GM19328 (cell line): ENCODE data around the gene CTAG1B.
"Not testable (repeated sequence)": the region's sequence is repeated elsewhere in the genome, so short reads cannot be mapped to it uniquely, and the experiment has no call there.

Experiments used
- ATAC-seq: cut with Tn5 transposase; IDR thresholded peaks from one replicate; pipeline ENCODE4 v1.9.1; 2021; ENCODE audit warnings: mild to moderate bottlenecking, moderate library complexity; ENCODE audit not compliant: unreplicated experiment

The CTAG1B gene

DNA sequence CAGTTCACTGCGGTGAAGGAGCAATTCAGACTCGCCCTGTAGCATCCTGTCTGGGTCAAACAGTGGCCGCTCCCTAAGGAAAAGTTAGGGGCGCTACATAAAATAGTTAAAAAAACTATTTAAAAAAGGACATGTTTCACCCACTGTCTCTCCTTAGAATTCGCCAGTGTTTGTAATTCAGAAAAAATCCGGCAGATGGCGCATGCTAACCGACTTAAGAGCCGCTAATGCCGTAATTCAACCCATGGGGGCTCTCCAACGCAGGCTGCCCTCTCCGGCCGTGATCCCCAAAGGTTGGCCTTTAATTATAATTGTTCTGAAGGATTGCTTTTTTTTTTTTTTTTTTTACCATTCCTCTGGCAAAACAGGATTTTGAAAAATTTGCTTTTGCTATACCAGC, 28.7 kb downstream of the CTAG1B start:
- ATAC-seq: not testable (repeated sequence)

GRCh38 chrX:154584585-154585183, 34.4 kb downstream of the CTAG1B start, which contains the start of gene CTAG1A:
CTAG1A (plus strand) TSS chrX:154585133; CDS start chrX:154585207, 74 bp downstream.
- not testable (repeated sequence) for ATAC-seq

DNA sequence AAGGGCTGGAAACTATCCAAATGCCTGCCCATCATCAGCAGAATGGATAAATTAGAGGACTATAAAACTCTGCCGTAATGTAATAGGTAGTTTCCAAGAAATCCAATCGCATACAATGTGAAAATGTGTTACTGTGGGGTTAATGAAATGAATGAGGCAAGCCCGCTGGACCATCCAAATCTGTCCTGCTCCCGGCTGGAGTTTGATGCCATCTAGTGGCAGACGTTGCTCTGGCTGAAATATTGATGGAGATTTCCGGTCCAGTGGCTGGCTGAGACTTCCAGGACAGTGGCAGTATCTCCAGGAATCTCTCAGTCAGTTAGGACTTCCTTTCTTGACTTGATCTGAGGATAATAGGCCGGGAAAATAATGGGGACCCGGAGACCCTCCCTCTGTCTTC, 36.1 kb downstream of the CTAG1B start:
- not testable (repeated sequence) for ATAC-seq

DNA sequence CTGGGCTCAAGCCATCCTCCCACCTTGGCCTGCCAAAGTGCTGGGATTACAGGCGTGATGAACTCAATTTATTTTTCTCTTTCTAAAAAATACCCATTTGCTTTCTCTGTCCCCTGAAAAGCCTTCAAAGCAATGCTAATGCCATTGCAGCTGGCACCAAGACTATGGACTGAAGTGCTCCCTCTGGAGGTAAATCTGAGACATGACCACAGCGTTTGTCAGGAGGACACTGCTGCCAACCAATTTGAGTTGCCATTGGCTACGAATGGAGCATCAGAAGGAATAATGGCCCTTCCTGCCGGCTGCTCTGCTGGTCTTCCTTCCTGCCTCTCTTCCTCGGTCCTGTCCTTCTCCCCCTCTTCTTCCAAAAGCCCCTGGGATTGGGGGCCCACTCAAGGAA, 44.0 kb downstream of the CTAG1B start:
- not testable (repeated sequence) for ATAC-seq

- not testable (repeated sequence) for ATAC-seq
Observed at GRCh38 chrX:154573061-154573460, 46.0 kb downstream of the CTAG1B start.

DNA sequence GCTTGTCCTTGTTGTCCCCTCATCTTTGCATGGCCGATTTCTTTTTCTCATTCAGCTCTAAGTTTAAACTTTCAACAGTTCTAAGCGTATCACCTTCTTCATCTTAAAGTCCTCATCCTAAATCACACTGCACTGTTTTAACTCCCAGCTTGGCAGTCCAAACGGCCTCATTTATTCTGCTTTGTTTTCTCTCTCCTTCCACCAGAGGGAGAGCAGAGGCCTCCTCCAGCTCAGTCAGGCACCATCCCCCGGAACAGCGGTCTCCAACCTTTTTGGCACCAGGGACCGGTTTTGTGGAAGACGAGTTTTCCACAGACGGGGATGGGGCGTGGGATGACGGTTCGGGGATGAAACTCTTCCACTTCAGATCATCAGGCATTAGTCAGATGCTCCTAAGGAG, 48.7 kb downstream of the CTAG1B start:
- ATAC-seq: not testable (repeated sequence)
